Mesothelial cell of epicardium (in vitro differentiated cells): ENCODE results near the gene PXMP4. TPM values are rescaled to one million over a fixed set of nuclear protein-coding genes. Genes with fewer than 3 reads are reported as not detected.
A peak's percentile ranks its signal among the peaks of the same experiment; 100 is the strongest.

ENCODE experiments used
- DNase-seq, 2 experiments: peaks; one replicate each; pipeline ENCODE4 v3.0.0; 2021; ENCODE audit warnings: low spot score in 2 of 2; ENCODE audit not compliant: unreplicated experiment in 2 of 2
- H3K27ac Mint-ChIP-seq: 2 replicates; pipeline ENCODE4 v1.8.0; 2021; ENCODE audit warnings: mixed read lengths
- H3K27me3 Mint-ChIP-seq: 2 replicates; pipeline ENCODE4 v1.8.0; 2021; ENCODE audit warnings: low read depth, mixed read lengths
- H3K36me3 Mint-ChIP-seq: 2 replicates; pipeline ENCODE4 v1.8.0; 2021; ENCODE audit warnings: mixed read lengths
- H3K4me1 Mint-ChIP-seq: 2 replicates; pipeline ENCODE4 v1.8.0; 2021; ENCODE audit warnings: mixed read lengths
- H3K4me3 Mint-ChIP-seq: 2 replicates; pipeline ENCODE4 v1.8.0; 2021; ENCODE audit warnings: mild to moderate bottlenecking, moderate library complexity, mixed read lengths
- H3K9me3 Mint-ChIP-seq: 2 replicates; pipeline ENCODE4 v1.8.0; 2021; ENCODE audit warnings: mixed read lengths
- CTCF ChIP-seq: fragments of 200-600 bp; sonication (generic); IDR thresholded peaks from one replicate; pipeline ENCODE4 v1.5.0; 2021; ENCODE audit warnings: antibody characterized with exemption; ENCODE audit not compliant: unreplicated experiment
- total RNA-seq: library from RNA; stranded (reverse); gene quantifications from 3 replicates; pipeline ENCODE4 v1.2.1, GENCODE V29; 2021

PXMP4 gene
- total RNA-seq, 1 donor from 2014 or later, result 7.5 TPM

GRCh38 chr20:33751775-33752174, 31.7 kb upstream of the PXMP4 start:
- Mint-ChIP-seq H3K4me1 (no peaks in the 10 kb centered on the region), H3K27ac (no peak overlapping the region), H3K27me3 (no peaks in the 10 kb centered on the region), H3K9me3 (no peaks in the 10 kb centered on the region), H3K4me3 (no peak overlapping the region), H3K36me3 (peaks cover 16% of the 10 kb centered on the region)
- no peak for DNase-seq
- TF ChIP-seq CTCF, result no peak

GRCh38 chr20:33746325-33746998, 26.4 kb upstream of the PXMP4 start:
- peak overlapping the region; percentile 19 for H3K27ac Mint-ChIP-seq
- H3K4me1 Mint-ChIP-seq, result no peaks in the 10 kb centered on the region

GRCh38 chr20:33744773-33745385, 24.8 kb upstream of the PXMP4 start:
- H3K9me3 Mint-ChIP-seq, result no peaks in the 10 kb centered on the region
- no peak for TF ChIP-seq CTCF
- no peaks in the 10 kb centered on the region for H3K4me1 Mint-ChIP-seq
- no peak overlapping the region for H3K4me3 Mint-ChIP-seq
- peaks cover 10% of the 10 kb centered on the region for H3K36me3 Mint-ChIP-seq
- H3K27ac Mint-ChIP-seq, result no peak overlapping the region
- no peaks in the 10 kb centered on the region for H3K27me3 Mint-ChIP-seq
- DNase-seq, result no peak

More at GRCh38 chr20:33746325-33746998, 26.4 kb upstream of the PXMP4 start:
- H3K4me3 Mint-ChIP-seq, result no peak overlapping the region
- H3K9me3 Mint-ChIP-seq, result no peaks in the 10 kb centered on the region
- no peak for DNase-seq
- no peak for TF ChIP-seq CTCF
- peaks cover 10% of the 10 kb centered on the region for H3K36me3 Mint-ChIP-seq
- H3K27me3 Mint-ChIP-seq, result no peaks in the 10 kb centered on the region

- H3K36me3 Mint-ChIP-seq, result peaks cover 10% of the 10 kb centered on the region
- no peaks in the 10 kb centered on the region for H3K27me3 Mint-ChIP-seq
- no peak for DNase-seq
- no peak for TF ChIP-seq CTCF
- no peak overlapping the region for H3K27ac Mint-ChIP-seq
- no peak overlapping the region for H3K4me3 Mint-ChIP-seq
- no peaks in the 10 kb centered on the region for H3K4me1 Mint-ChIP-seq
- no peaks in the 10 kb centered on the region for H3K9me3 Mint-ChIP-seq
Measured at GRCh38 chr20:33744181-33744580, 24.1 kb upstream of the PXMP4 start.

GRCh38 chr20:33740189-33740588, 20.1 kb upstream of the PXMP4 start:
- Mint-ChIP-seq H3K9me3 (peaks cover 21% of the 10 kb centered on the region), H3K27me3 (no peaks in the 10 kb centered on the region), H3K36me3 (peaks cover 19% of the 10 kb centered on the region), H3K4me3 (no peak overlapping the region), H3K4me1 (no peaks in the 10 kb centered on the region), H3K27ac (no peak overlapping the region)
- TF ChIP-seq CTCF, result no peak
- DNase-seq, result no peak
